ENCODE data around the gene RANBP10.

- no peak for TF ChIP-seq POLR2A (IDR thresholded peaks at IDR 0.05; ENCODE audit: low read length)
- no peak for TF ChIP-seq GATA1 (IDR thresholded peaks at IDR 0.05; ENCODE audit: low read depth, low read length)
Observed at GRCh38 chr16:67723911-67724305, 82.5 kb downstream of the RANBP10 start.
